Heart left ventricle (tissue), 16 donors: ENCODE results near the gene UGT1A1. TPM values are rescaled to one million over a fixed set of nuclear protein-coding genes. Genes with fewer than 3 reads are reported as not detected.

Experiments used
- ATAC-seq, 4 donors: fragments of 200-7000 bp; cut with Tn5 transposase; one replicate each; pipeline ENCODE4 v1.9.1; 2020 to 2022; ENCODE audit warnings: moderate library complexity in 4 of 4, mild to moderate bottlenecking in 3 of 4, moderate number of reproducible peaks in 1 of 4
- DNase-seq, 5 donors: peaks; one replicate each; pipeline ENCODE4 v3.0.0-alpha.2; 2020
- H3K27ac ChIP-seq, 12 donors: fragments of 200-600 bp; sonication (generic) in 4 of 12; one replicate each; pipeline versions ENCODE4 v1.5.0 to v1.8.0; 2016 to 2022; ENCODE audit warnings: mild to moderate bottlenecking in 2 of 12
- H3K27me3 ChIP-seq, 9 donors: fragments of 200-600 bp; sonication (generic) in 2 of 9; one replicate each; pipeline versions ENCODE4 v1.5.1 to v1.8.0; 2016 to 2022; ENCODE audit warnings: mild to moderate bottlenecking in 3 of 9
- H3K36me3 ChIP-seq, 9 donors: fragments of 200-600 bp; sonication (generic) in 2 of 9; one replicate each; pipeline versions ENCODE4 v1.5.0 to v1.8.0; 2018 to 2022; ENCODE audit warnings: mild to moderate bottlenecking in 2 of 9
- H3K4me1 ChIP-seq, 12 donors: fragments of 200-600 bp; sonication (generic) in 4 of 12; one replicate each; pipeline versions ENCODE4 v1.5.0 to v1.8.0; 2016 to 2022; ENCODE audit warnings: mild to moderate bottlenecking in 3 of 12
- H3K4me3 ChIP-seq, 12 donors: fragments of 200-600 bp; sonication (generic) in 4 of 12; one replicate each; pipeline versions ENCODE4 v1.5.0 to v1.8.0; 2017 to 2022; ENCODE audit warnings: mild to moderate bottlenecking in 9 of 12, moderate library complexity in 4 of 12
- H3K9me3 ChIP-seq, 12 donors: fragments of 200-600 bp; sonication (generic) in 4 of 12; one replicate each; pipeline versions ENCODE4 v1.5.0 to v1.8.0; 2016 to 2022; ENCODE audit warnings: mild to moderate bottlenecking in 1 of 12
- POLR2A ChIP-seq, 2 donors: fragments of 450-650 bp; IDR thresholded peaks; one replicate each; pipeline ENCODE4 v1.6.1; 2017; ENCODE audit warnings: antibody characterized with exemption in 2 of 2, mild to moderate bottlenecking in 2 of 2, moderate library complexity in 2 of 2
- WGBS, 4 donors: extraction: QIAGEN DNeasy Blood & Tissue Kit in 2 of 4; methylation state at CpG; one replicate each; pipeline versions ENCODE4 v1.1.5 to v1.1.7; 2013 to 2018; 5-methylcytosine and 5-hydroxymethylcytosine counted together
- intact Hi-C, 10 donors: fragments of 100-400 bp; cut with DNase I; formaldehyde crosslinking; loops; one replicate each; pipeline versions ENCODE4 v1.11.1 to v1.14.2; 2022
- polyA plus RNA-seq, 2 donors: library from polyadenylated mRNA; stranded (reverse); fragments of 200-250 nt; gene quantifications; one replicate each; pipeline ENCODE4 v1.2.3, GENCODE V29; 2013
- total RNA-seq, 9 donors: library from RNA; depleted of rRNA in 2 of 9; stranded (reverse); fragments of >200 nt in 2 of 9; fragmentation: NEBNext Ultra II Directional in 3 of 9; extraction: Animal tissue kit (Norgen Biotek cat#: 25700) in 3 of 9; gene quantifications; one replicate each; pipeline versions ENCODE4 v1.1.0 to v1.2.4, GENCODE V29; 2016 to 2023
- TF ChIP-seq, protein P1 (sequence below), 12 donors: fragments of 200-600 bp; sonication (generic) in 4 of 12; IDR thresholded peaks; one replicate each; pipeline versions ENCODE4 v1.5.0 to v1.8.0; 2018 to 2022; ENCODE audit warnings: antibody characterized with exemption in 12 of 12, mild to moderate bottlenecking in 5 of 12
- donor health status: ischemic (EF 13 %, LVEDD 7.1; RV severe dilation, severe dysfunction).
- donor health status: healthy with polysubstance abuse.
- donor health status: DM: no; HTN: yes; CAD: no.
- donor health status: DM: no; HTN: no; CAD: no.
- donor health status: ischemic (EF 25% LVEDD 6.9; RV normal size, moderate dysfunction).
- donor health status: ischemic (EF 25% LVEDD 5.7; RV mildly dilated, moderate dysfunction).
- donor health status: healthy.
- donor health status: DM: yes; HTN: yes; CAD: no.
- donor health status: ischemic (EF 35%, LVEDD 5.7; RV mildly dilated, moderate dysfunction).
- donor health status: nonischemic (EF 11% LVEDD 7.7; RV severe dilation, severe dysfunction).
- donor health status: DM: yes; HTN: yes; CAD: no.
- donor health status: PGD.
- donor health status: ischemic (EF 29% LVEDD 5.4; RV normal size, mild dysfunction).
- donor health status: nonischemic (EF 23%, LVEDD 6.1; RV moderate dilation, normal function).

Gene UGT1A1
- total and polyA plus RNA-seq, 11 donors = 0.03 TPM; not detected in 10

- Histone ChIP-seq H3K4me3 (no peak within 1 kb of the TSS), H3K27me3 (peaks cover 0 to 6% (median 0%) of the 10 kb centered on the region in 9 donors), H3K27ac (no peak within 1 kb of the TSS), H3K9me3 (peaks cover 0 to 10% (median 0%) of the 10 kb centered on the region in 12 donors), H3K4me1 (no peaks in the 10 kb centered on the region), H3K36me3 (no peaks in the 10 kb centered on the region)
- TF ChIP-seq POLR2A (IDR thresholded peaks at IDR 0.05) = no peak
- TF ChIP-seq, protein P1, sequence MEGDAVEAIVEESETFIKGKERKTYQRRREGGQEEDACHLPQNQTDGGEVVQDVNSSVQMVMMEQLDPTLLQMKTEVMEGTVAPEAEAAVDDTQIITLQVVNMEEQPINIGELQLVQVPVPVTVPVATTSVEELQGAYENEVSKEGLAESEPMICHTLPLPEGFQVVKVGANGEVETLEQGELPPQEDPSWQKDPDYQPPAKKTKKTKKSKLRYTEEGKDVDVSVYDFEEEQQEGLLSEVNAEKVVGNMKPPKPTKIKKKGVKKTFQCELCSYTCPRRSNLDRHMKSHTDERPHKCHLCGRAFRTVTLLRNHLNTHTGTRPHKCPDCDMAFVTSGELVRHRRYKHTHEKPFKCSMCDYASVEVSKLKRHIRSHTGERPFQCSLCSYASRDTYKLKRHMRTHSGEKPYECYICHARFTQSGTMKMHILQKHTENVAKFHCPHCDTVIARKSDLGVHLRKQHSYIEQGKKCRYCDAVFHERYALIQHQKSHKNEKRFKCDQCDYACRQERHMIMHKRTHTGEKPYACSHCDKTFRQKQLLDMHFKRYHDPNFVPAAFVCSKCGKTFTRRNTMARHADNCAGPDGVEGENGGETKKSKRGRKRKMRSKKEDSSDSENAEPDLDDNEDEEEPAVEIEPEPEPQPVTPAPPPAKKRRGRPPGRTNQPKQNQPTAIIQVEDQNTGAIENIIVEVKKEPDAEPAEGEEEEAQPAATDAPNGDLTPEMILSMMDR (IDR thresholded peaks at IDR 0.05) = no peak
- ATAC-seq (no peak), DNase-seq (no peak)
- 71 to 96% (median 81%) methylated on average over 2 of the region's 2 CpGs for WGBS, 4 donors
- intact Hi-C loops = no loop called here
Measured at GRCh38 chr2:233778030-233778429, 18.0 kb downstream of the UGT1A1 start, which contains the start of gene MROH2A. Gene MROH2A (plus strand): TSS chr2:233778330. CDS start chr2:233779359, 1,029 bp downstream.

GRCh38 chr2:233779722-233780121 lies 19.7 kb downstream of the UGT1A1 start:
- 84 to 92% (median 86%) methylated on average over 2 to 4 of the region's 4 CpGs for WGBS, 4 donors
- no peak overlapping the region for H3K4me3 ChIP-seq
- no peaks in the 10 kb centered on the region for H3K4me1 ChIP-seq
- no peak for DNase-seq
- peaks cover 0 to 6% (median 0%) of the 10 kb centered on the region in 9 donors for H3K27me3 ChIP-seq
- TF ChIP-seq, protein P1 (IDR thresholded peaks at IDR 0.05) = no peak
- no peak for TF ChIP-seq POLR2A (IDR thresholded peaks at IDR 0.05)
- H3K27ac ChIP-seq = no peak overlapping the region
- ATAC-seq = peak in 1 of 4 donors; percentile 31
- intact Hi-C loops = no loop called here
- H3K36me3 ChIP-seq = no peaks in the 10 kb centered on the region
- peaks cover 0 to 10% (median 0%) of the 10 kb centered on the region in 12 donors for H3K9me3 ChIP-seq

- Histone ChIP-seq H3K4me3 (no peak overlapping the region), H3K36me3 (no peaks in the 10 kb centered on the region), H3K27me3 (peaks cover 0 to 7% (median 0%) of the 10 kb centered on the region in 9 donors), H3K4me1 (no peaks in the 10 kb centered on the region), H3K27ac (no peak overlapping the region), H3K9me3 (peaks cover 0 to 8% (median 0%) of the 10 kb centered on the region in 12 donors)
- no peak for ATAC-seq
- intact Hi-C loops = no loop called here
- DNase-seq = no peak
- WGBS, 4 donors = 80 to 85% (median 85%) methylated on average over 4 of the region's 4 CpGs
- TF ChIP-seq, protein P1 (IDR thresholded peaks at IDR 0.05) = no peak
- no peak for TF ChIP-seq POLR2A (IDR thresholded peaks at IDR 0.05)
Measured at GRCh38 chr2:233780771-233781170, 20.7 kb downstream of the UGT1A1 start.

GRCh38 chr2:233789554-233789953 lies 29.5 kb downstream of the UGT1A1 start:
- Histone ChIP-seq H3K27me3 (peaks cover 0 to 4% (median 0%) of the 10 kb centered on the region in 9 donors), H3K4me1 (no peaks in the 10 kb centered on the region), H3K4me3 (no peak overlapping the region), H3K27ac (no peak overlapping the region), H3K9me3 (no peaks in the 10 kb centered on the region), H3K36me3 (no peaks in the 10 kb centered on the region)
- intact Hi-C loops = no loop called here
- ATAC-seq = no peak
- WGBS, 4 donors = 86 to 94% (median 93%) methylated on average over 3 to 7 of the region's 7 CpGs
- no peak for DNase-seq
- TF ChIP-seq, protein P1 (IDR thresholded peaks at IDR 0.05) = no peak
- TF ChIP-seq POLR2A (IDR thresholded peaks at IDR 0.05) = no peak
